AG10803 (cell line): Measurements from ENCODE around the gene POU6F2.

Experiments
- DNase-seq: peaks from one replicate; pipeline ENCODE4 v3.0.0; 2010; ENCODE audit warnings: low read depth
- H3K4me3 ChIP-seq: 2 replicates; pipeline ENCODE4 v1.5.1; 2011; ENCODE audit warnings: mild to moderate bottlenecking, low read length, control low read depth
- TF ChIP-seq, protein P1 (sequence below): conservative IDR thresholded peaks from 2 replicates; pipeline ENCODE4 v1.5.1; 2011; ENCODE audit warnings: mild to moderate bottlenecking, low read length, control low read depth, inconsistent platforms

POU6F2 gene

DNA sequence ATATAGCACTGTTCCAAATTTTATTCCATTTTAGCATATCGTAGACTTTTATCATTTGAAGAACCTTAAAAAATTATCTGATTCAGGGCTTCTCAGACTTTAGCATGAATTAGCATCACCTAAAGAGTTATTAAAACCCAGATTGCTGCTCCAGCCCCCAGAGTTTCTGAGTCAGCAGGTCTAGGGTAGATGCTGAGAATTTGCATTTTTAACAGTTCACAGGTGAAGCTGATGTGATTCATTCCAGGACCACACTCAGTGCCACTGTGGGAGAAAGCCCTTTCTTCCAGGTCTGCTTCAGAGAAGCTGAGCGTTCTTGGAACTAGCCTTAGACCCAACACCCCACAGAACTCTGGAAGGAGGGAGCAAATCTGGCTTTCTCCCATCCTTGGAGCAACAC is 414.4 kb downstream of the POU6F2 start:
- DNase-seq: no peak
- TF ChIP-seq, protein P1, sequence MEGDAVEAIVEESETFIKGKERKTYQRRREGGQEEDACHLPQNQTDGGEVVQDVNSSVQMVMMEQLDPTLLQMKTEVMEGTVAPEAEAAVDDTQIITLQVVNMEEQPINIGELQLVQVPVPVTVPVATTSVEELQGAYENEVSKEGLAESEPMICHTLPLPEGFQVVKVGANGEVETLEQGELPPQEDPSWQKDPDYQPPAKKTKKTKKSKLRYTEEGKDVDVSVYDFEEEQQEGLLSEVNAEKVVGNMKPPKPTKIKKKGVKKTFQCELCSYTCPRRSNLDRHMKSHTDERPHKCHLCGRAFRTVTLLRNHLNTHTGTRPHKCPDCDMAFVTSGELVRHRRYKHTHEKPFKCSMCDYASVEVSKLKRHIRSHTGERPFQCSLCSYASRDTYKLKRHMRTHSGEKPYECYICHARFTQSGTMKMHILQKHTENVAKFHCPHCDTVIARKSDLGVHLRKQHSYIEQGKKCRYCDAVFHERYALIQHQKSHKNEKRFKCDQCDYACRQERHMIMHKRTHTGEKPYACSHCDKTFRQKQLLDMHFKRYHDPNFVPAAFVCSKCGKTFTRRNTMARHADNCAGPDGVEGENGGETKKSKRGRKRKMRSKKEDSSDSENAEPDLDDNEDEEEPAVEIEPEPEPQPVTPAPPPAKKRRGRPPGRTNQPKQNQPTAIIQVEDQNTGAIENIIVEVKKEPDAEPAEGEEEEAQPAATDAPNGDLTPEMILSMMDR: no peak
- H3K4me3 ChIP-seq: no peak overlapping the region

DNA sequence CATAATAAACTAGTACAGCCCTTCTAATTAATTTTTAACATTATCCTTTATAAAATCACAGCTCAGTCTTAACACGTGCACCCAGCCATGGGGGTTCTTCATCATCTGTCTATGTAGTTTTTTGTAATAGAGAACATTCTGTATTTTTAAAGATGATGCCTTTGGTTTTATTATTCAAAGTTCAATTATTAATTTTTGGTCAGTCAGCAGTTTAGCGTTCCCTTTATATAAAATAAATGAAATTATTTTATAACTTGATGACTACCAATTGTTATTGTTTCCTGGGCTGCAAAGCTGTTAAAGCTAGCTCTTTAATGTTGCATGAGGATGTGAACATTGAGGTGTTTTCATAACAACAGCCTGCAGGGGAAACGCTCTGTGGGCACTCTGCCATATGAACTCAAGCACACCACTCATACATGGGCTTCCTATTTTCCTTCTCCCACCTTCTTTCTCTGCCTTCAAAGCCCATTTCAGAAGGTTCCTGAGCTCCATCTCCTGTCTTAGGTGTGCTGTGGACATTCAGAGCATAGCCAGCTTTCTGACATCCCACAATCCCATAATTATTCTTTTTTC is 416.5 kb downstream of the POU6F2 start:
- TF ChIP-seq, protein P1: no peak
- DNase-seq: no peak
- H3K4me3 ChIP-seq: no peak overlapping the region

DNA sequence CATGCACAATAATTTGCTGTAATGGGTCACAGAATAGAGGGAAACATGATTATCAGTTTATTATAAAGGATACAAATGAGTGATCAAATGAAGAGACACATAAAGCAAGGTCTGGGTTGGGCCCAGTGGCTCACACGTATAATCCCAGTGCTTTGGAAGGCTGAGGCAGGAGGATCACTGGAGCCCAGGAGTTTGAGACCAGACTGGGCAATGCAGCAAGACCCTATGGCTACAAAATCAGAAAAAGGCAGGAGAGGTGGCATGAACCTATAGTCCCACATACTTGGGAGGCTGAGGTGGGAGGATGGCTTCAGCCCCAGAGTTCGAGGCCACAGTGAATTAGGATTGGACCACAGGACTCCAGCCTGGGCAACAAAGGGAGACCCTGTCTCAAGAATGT is 421.7 kb downstream of the POU6F2 start:
- DNase-seq: no peak
- no peak overlapping the region for H3K4me3 ChIP-seq

DNA sequence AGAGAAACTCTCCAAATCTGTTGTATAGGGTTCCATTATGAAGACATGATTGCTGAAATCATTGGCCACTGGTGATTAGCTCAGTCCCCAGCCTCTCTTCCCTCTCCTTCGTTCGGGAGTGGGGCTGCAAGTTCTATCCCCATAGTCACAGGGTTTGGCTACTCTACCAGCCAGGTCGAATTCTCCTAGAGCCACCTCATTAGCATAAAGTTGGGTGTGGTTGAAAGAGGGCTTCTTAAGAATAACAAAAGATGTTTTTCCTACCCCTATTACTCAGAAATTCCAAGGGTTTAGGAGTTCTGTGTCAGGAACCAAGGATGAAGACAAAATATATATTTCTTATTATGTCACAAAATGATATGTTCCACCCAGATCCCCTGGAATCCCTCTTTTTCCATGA is 422.3 kb downstream of the POU6F2 start:
- no peak for DNase-seq
- TF ChIP-seq, protein P1: no peak
- no peak overlapping the region for H3K4me3 ChIP-seq

More for the DNA sequence above, 421.7 kb downstream of the POU6F2 start:
- TF ChIP-seq, protein P1: no peak

DNA sequence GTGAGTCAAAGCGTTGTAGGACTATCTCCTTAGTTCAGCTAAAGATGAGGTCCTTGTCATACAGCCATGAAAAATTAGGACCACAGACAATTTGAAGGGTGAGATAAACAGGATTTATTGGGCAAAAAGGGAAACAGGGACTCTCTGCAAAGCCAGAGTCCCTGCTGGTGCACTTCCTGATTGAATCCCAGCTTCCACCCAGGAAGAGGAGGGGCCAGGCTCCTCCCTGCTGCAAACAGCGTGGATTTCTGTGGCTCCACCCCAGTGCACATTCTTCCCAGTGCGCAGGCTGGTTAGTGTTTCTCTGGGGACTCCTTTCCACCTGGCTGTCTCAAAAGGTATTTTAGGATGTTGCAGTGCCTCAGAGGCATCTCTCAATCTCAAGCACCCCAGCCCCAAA is 423.1 kb downstream of the POU6F2 start:
- H3K4me3 ChIP-seq: no peak overlapping the region
- no peak for DNase-seq
- TF ChIP-seq, protein P1: no peak

DNA sequence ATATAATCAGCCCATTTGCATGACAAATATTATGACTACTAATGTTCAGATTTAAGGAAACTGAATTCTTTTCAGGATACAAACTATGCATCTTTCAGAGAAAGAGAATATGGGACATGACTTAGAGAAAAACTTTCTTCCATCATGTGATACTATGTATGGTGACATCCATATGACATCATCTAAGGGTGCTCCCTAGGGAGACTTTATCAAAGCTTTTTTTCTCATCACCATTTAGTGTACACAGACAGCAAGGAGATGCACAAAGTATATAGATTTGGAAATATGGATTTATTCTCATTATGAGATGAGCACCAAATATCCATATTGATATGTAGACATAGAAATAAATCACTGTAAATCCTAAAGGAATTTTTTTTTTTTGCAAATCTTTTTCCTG is 424.3 kb downstream of the POU6F2 start:
- TF ChIP-seq, protein P1: no peak
- no peak overlapping the region for H3K4me3 ChIP-seq
- no peak for DNase-seq

DNA sequence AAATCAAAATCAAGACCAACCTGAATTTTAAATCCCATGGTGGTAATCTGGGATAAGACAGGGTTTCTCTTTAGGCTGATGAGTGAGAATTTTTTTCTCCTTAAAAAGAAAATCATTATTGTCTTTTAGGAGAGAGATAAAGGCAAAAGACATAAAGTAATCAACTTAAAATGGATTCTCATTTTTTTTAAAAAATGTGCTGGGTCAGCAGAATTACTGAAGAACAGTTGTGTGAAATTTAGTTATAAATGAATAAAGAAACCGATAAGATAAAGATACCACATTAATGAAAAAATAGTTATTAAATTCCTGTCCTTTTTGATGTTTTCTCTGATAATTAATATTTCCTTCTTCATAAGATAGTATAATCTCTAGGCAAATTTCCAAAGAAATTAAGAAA is 427.2 kb downstream of the POU6F2 start:
- TF ChIP-seq, protein P1: no peak
- no peak for DNase-seq
- H3K4me3 ChIP-seq: no peak overlapping the region
